K562 (cell line): ENCODE measurements around the gene ZSCAN25. TPM values are rescaled to one million over a fixed set of nuclear protein-coding genes. Genes with fewer than 3 reads are reported as not detected.

Source experiments
- ARNT ChIP-seq, 2 experiments: fragments of 450-650 bp; IDR thresholded peaks; 2 replicates each; pipeline ENCODE4 v1.6.1; 2016; ENCODE audit warnings: mild to moderate bottlenecking in 1 of 2
- BCOR ChIP-seq: fragments of 450-650 bp; IDR thresholded peaks from 2 replicates; pipeline ENCODE4 v1.6.1; 2016
- CBX3 ChIP-seq, 2 experiments: IDR thresholded peaks; 1 replicate in 1 of 2; 2 replicates in 1 of 2; pipeline ENCODE4 v1.6.1; 2012; ENCODE audit warnings: inconsistent platforms in 2 of 2, low read length in 2 of 2, borderline replicate concordance in 1 of 2, control low read depth in 1 of 2
- CC2D1A ChIP-seq: fragments of 450-650 bp; IDR thresholded peaks from 2 replicates; pipeline ENCODE4 v1.6.1; 2017; ENCODE audit warnings: mild to moderate bottlenecking
- CCNT2 ChIP-seq: IDR thresholded peaks from 2 replicates; pipeline ENCODE4 v1.6.1; 2011; ENCODE audit warnings: borderline replicate concordance, low read depth, mild to moderate bottlenecking, moderate library complexity, mixed read lengths, low read length; ENCODE audit not compliant: insufficient read length; ENCODE audit errors: extremely low read depth
- CREB3L1 ChIP-seq: fragments of 450-650 bp; IDR thresholded peaks from 2 replicates; pipeline ENCODE4 v1.6.1; 2014; ENCODE audit warnings: low read depth, mild to moderate bottlenecking, moderate library complexity, borderline replicate concordance
- ELF4 ChIP-seq: fragments of 450-650 bp; formaldehyde crosslinking; IDR thresholded peaks from 2 replicates; pipeline ENCODE4 v1.4.0; 2022; ENCODE audit warnings: missing genetic modification characterization
- LARP7 ChIP-seq: fragments of 450-650 bp; IDR thresholded peaks from 2 replicates; pipeline ENCODE4 v1.6.1; 2016
- MTA3 ChIP-seq: fragments of 450-650 bp; formaldehyde crosslinking; IDR thresholded peaks from 2 replicates; pipeline ENCODE4 v1.6.1; 2017; ENCODE audit warnings: mild to moderate bottlenecking, borderline replicate concordance
- NFATC3 ChIP-seq: fragments of 450-650 bp; IDR thresholded peaks from 2 replicates; pipeline ENCODE4 v1.6.1; 2017; ENCODE audit warnings: mild to moderate bottlenecking
- PKNOX1 ChIP-seq: fragments of 450-650 bp; IDR thresholded peaks from 2 replicates; pipeline ENCODE4 v1.6.1; 2016
- PTRF ChIP-seq: fragments of 450-650 bp; IDR thresholded peaks from 2 replicates; pipeline ENCODE4 v1.6.1; 2016; ENCODE audit warnings: mild to moderate bottlenecking, missing genetic modification characterization, missing compliant biosample characterization
- RCOR1 ChIP-seq, 2 experiments: IDR thresholded peaks; 2 replicates each; pipeline ENCODE4 v1.6.1; 2012; ENCODE audit warnings: low read depth in 2 of 2, low read length in 2 of 2, borderline replicate concordance in 1 of 2, improper control_type of control experiment in 1 of 2
- RHOXF2B ChIP-seq: fragments of 250-450 bp; sonication (Bioruptor Pico); conservative IDR thresholded peaks from 2 replicates; pipeline ENCODE4 v1.5.1; 2021
- SOX6 ChIP-seq: fragments of 450-650 bp; IDR thresholded peaks from 2 replicates; pipeline ENCODE4 v1.6.1; 2014; ENCODE audit warnings: mild to moderate bottlenecking
- TAF1 ChIP-seq: IDR thresholded peaks from 2 replicates; pipeline ENCODE4 v1.6.1; 2011; ENCODE audit warnings: mild to moderate bottlenecking, low read length, moderate library complexity; ENCODE audit not compliant: insufficient read depth, control insufficient read depth, severe bottlenecking; ENCODE audit errors: extremely low read depth
- TAL1 ChIP-seq: fragments of 450-650 bp; IDR thresholded peaks from 2 replicates; pipeline ENCODE4 v1.6.1; 2016; ENCODE audit warnings: mild to moderate bottlenecking
- TBL1XR1 ChIP-seq, 2 experiments: IDR thresholded peaks; 2 replicates each; pipeline ENCODE4 v1.6.1; 2012; ENCODE audit warnings: improper control_type of control experiment in 2 of 2, low read length in 2 of 2, mild to moderate bottlenecking in 1 of 2
- THRAP3 ChIP-seq: fragments of 450-650 bp; IDR thresholded peaks from 2 replicates; pipeline ENCODE4 v1.6.1; 2016; ENCODE audit warnings: mild to moderate bottlenecking, inconsistent platforms, borderline replicate concordance
- TOE1 ChIP-seq, 2 experiments: fragments of 450-650 bp in 1 of 2; sonication (generic) in 1 of 2; formaldehyde crosslinking in 1 of 2; IDR thresholded peaks; 2 replicates each; pipeline versions ENCODE4 v1.7.1 to v1.8.0; 2016 to 2022; ENCODE audit warnings: borderline replicate concordance in 2 of 2, mild to moderate bottlenecking in 2 of 2, antibody characterized with exemption in 1 of 2, inconsistent platforms in 1 of 2, low read depth in 1 of 2, missing genetic modification reagents in 1 of 2, moderate library complexity in 1 of 2
- ZNF143 ChIP-seq: sonication (generic); formaldehyde crosslinking; IDR thresholded peaks from 2 replicates; pipeline ENCODE4 v1.9.0; 2022; ENCODE audit warnings: mild to moderate bottlenecking, missing genetic modification reagents
- ZNF316 ChIP-seq: fragments of 450-650 bp; IDR thresholded peaks from 2 replicates; pipeline ENCODE4 v1.6.1; 2016
- ZNF408 ChIP-seq: fragments of 250-450 bp; sonication (Bioruptor Pico); IDR thresholded peaks from 2 replicates; pipeline ENCODE4 v1.4.0; 2020; ENCODE audit warnings: low read depth, mild to moderate bottlenecking, moderate library complexity
- ZNF584 ChIP-seq: fragments of 200-800 bp; sonication (Bioruptor generic); IDR thresholded peaks from 2 replicates; pipeline ENCODE4 v1.6.1; 2016; ENCODE audit warnings: low read depth, mild to moderate bottlenecking, missing genetic modification characterization, missing compliant biosample characterization
- ZNF77 ChIP-seq: fragments of 250-450 bp; sonication (Bioruptor Pico); IDR thresholded peaks from 2 replicates; pipeline ENCODE4 v1.5.0; 2020
- polyA plus RNA-seq, 8 experiments: library from polyadenylated mRNA; depleted of rRNA in 4 of 8; stranded (reverse) in 5 of 8; unstranded in 3 of 8; fragments of >200 nt; fragmentation: Nextera tagmentation in 2 of 8; fragmentation: Illumina TruSeq in 1 of 8; extraction: Ambion mirVana in 2 of 8; extraction: Trizol in 1 of 8; gene quantifications; 2 replicates each; pipeline versions ENCODE4 v1.2.1 to v1.2.3, GENCODE V29; 2011 to 2014; ENCODE audit warnings: inconsistent platforms in 1 of 8, missing spikeins in 1 of 8
- total RNA-seq, 7 experiments: library from RNA; depleted of rRNA in 6 of 7; stranded (reverse); fragments of >200 nt in 6 of 7; fragmentation: Illumina TruSeq in 2 of 7; extraction: Trizol in 2 of 7; gene quantifications; 2 replicates each; pipeline versions ENCODE4 v1.2.1 to v1.2.3, GENCODE V29; 2011 to 2021; ENCODE audit warnings: low replicate concordance in 1 of 7
- TF ChIP-seq, protein P1 (sequence below): fragments of 450-650 bp; IDR thresholded peaks from 2 replicates; pipeline ENCODE4 v1.6.1; 2016; ENCODE audit warnings: antibody characterized with exemption

ZSCAN25 gene
- total and polyA plus RNA-seq, 9 of the 15 experiments (the other 6 are each of a cell fraction or from before 2014, with no cell fraction given) = 0.94 to 18.4 (median 12.8) TPM

DNA sequence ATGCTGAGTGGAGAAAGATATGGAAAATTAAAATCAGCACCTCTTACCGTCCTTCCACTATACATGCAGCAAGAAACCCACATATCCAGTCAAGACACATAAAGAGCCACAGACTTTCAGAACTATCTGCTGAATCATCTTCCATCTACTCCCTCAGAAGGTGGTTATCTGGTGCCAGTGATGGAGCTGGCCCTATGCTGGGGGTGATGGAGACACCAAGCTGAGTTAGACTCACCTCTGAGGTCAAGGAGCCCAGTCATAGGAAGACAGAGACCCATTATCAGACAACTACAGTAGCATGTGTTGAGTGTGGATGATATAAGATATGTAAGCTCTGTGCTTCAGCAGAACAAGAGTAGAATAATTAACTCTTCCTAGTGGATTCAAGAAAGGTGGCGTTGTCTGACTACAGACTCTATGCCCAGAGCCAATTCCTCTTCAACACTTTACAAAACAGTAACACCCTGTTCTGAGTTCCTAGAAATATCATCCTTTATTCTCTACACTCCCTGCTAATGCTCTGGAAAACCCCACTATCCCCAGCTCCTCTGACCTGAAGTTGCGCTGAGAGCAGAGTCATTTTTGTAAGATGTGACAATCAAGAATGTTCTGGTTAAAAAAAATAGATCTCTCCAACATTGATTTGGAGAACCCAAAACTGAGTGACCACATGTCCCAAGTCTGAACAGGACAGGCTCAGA, 48.7 kb downstream of the ZSCAN25 start (continued):
- 0 out of 2 replicates have a peak, but pooled peaks have one; percentile 11 for TF ChIP-seq THRAP3
- 0 out of 2 replicates have a peak, but pooled peaks have one; percentile 33 for TF ChIP-seq LARP7
- TF ChIP-seq ARNT (IDR thresholded peaks at IDR 0.05) = peak; percentile 95 to 97; a peak in 3 of 4 replicates
- TF ChIP-seq CREB3L1 = peak; percentile 54; the same call in 1 of the 2 replicates
- TF ChIP-seq ZNF77 (CRISPR knock-in tag) = no peak
- TF ChIP-seq NFATC3 = peak; percentile 78; the same call in 1 of the 2 replicates
- TF ChIP-seq PTRF = no peak
- TF ChIP-seq TAL1 = peak; percentile 99
- no peak for TF ChIP-seq ZNF584 (CRISPR knock-in tag)
- peak; percentile 93 to 99; a peak in 3 of 4 replicates for TF ChIP-seq RCOR1 (IDR thresholded peaks at IDR 0.05; ENCODE audit: borderline replicate concordance in 1 of 2, low read depth in 2 of 2, low read length in 2 of 2)
- no peak for TF ChIP-seq ZNF143 (CRISPR knock-in tag)
- peak; percentile 48; the same call in 1 of the 2 replicates for TF ChIP-seq PKNOX1
- peak; percentile 99 for TF ChIP-seq ZNF316
- TF ChIP-seq RHOXF2B = no peak
- peak; percentile 73; the same call in 1 of the 2 replicates for TF ChIP-seq TOE1 (IDR thresholded peaks at IDR 0.05; ENCODE audit: borderline replicate concordance)
- no peak for TF ChIP-seq TOE1 (CRISPR knock-in tag; IDR thresholded peaks at IDR 0.05; ENCODE audit: borderline replicate concordance, low read depth)
- TF ChIP-seq CBX3 (IDR thresholded peaks at IDR 0.05; ENCODE audit: borderline replicate concordance in 1 of 2, low read length in 2 of 2) = peak in 1 of 2 experiments; percentile 66; a peak in 2 of 3 replicates
- TF ChIP-seq ZNF408 (CRISPR knock-in tag) = no peak
- TF ChIP-seq ELF4 = peak; percentile 54; the same call in 1 of the 2 replicates
- TF ChIP-seq CCNT2 = peak; percentile 94
- TF ChIP-seq BCOR = peak; percentile 88
- peak; percentile 82 to 93 for TF ChIP-seq TBL1XR1 (IDR thresholded peaks at IDR 0.05; ENCODE audit: low read length in 2 of 2)
- TF ChIP-seq CC2D1A = peak; percentile 98
- TF ChIP-seq MTA3 = peak; percentile 96
- TF ChIP-seq TAF1 = peak; percentile 55
- peak; percentile 98 for TF ChIP-seq SOX6
- TF ChIP-seq, protein P1, sequence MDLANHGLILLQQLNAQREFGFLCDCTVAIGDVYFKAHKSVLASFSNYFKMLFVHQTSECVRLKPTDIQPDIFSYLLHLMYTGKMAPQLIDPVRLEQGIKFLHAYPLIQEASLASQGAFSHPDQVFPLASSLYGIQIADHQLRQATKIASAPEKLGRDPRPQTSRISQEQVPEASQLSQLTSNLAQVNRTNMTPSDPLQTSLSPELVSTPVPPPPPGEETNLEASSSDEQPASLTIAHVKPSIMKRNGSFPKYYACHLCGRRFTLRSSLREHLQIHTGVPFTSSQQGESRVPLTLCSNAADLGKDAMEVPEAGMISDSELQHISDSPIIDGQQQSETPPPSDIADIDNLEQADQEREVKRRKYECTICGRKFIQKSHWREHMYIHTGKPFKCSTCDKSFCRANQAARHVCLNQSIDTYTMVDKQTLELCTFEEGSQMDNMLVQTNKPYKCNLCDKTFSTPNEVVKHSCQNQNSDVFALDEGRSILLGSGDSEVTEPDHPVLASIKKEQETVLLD = peak; percentile 91
